Neuronal stem cell (in vitro differentiated cells): ENCODE data around the gene AATF.
A peak's percentile ranks its signal among the peaks of the same experiment; 100 is the strongest.

ENCODE experiments used
- DNase-seq: peaks from one replicate; pipeline ENCODE4 v3.0.0-alpha.2; 2013; ENCODE audit warnings: low spot score
- H2AFZ ChIP-seq: one replicate; pipeline ENCODE4 v1.6.1; 2013; ENCODE audit warnings: mild to moderate bottlenecking, low read length, inconsistent platforms
- H2AK5ac ChIP-seq: 2 replicates; pipeline ENCODE4 v1.6.1; 2013; ENCODE audit warnings: low read depth, mild to moderate bottlenecking, inconsistent platforms, low read length, moderate library complexity, mixed read lengths
- H2BK120ac ChIP-seq: 2 replicates; pipeline ENCODE4 v1.6.1; 2013; ENCODE audit warnings: low read depth, mild to moderate bottlenecking, inconsistent platforms, low read length, moderate library complexity, mixed read lengths
- H2BK12ac ChIP-seq: one replicate; pipeline ENCODE4 v1.6.1; 2013; ENCODE audit warnings: low read length, inconsistent platforms
- H2BK15ac ChIP-seq: 2 replicates; pipeline ENCODE4 v1.6.1; 2013; ENCODE audit warnings: mild to moderate bottlenecking, low read length, inconsistent platforms, mixed read lengths
- H2BK5ac ChIP-seq: one replicate; pipeline ENCODE4 v1.6.1; 2013; ENCODE audit warnings: inconsistent platforms, mild to moderate bottlenecking, low read length, moderate library complexity
- H3K14ac ChIP-seq: one replicate; pipeline ENCODE4 v1.6.1; 2013; ENCODE audit warnings: low read length, inconsistent platforms
- H3K18ac ChIP-seq: 2 replicates; pipeline ENCODE4 v1.6.1; 2013; ENCODE audit warnings: low read length, inconsistent platforms
- H3K23ac ChIP-seq: 2 replicates; pipeline ENCODE4 v1.6.1; 2013; ENCODE audit warnings: low read depth, mild to moderate bottlenecking, mixed read lengths, low read length, inconsistent platforms; ENCODE audit not compliant: poor library complexity
- H3K27ac ChIP-seq: replicated peaks from 3 replicates; pipeline ENCODE4 v1.5.1; 2013; ENCODE audit warnings: low read length, inconsistent platforms
- H3K27me3 ChIP-seq, 3 experiments: 2 replicates each; pipeline ENCODE4 v1.6.1; 2013; ENCODE audit warnings: low read length in 3 of 3, mild to moderate bottlenecking in 2 of 3, inconsistent platforms in 1 of 3, low read depth in 1 of 3, mixed read lengths in 1 of 3, moderate library complexity in 1 of 3; ENCODE audit not compliant: control insufficient read depth in 3 of 3, insufficient read depth in 3 of 3
- H3K36me3 ChIP-seq, 2 donors: replicated peaks in 1 of 2; 2 replicates each; pipeline ENCODE4 v1.6.1; 2013; ENCODE audit warnings: low read length in 2 of 2; ENCODE audit not compliant: control insufficient read depth in 2 of 2, insufficient read depth in 2 of 2
- H3K4ac ChIP-seq: 2 replicates; pipeline ENCODE4 v1.6.1; 2013; ENCODE audit warnings: inconsistent platforms, mild to moderate bottlenecking, low read length, moderate library complexity
- H3K4me1 ChIP-seq, 2 donors: 1 replicate in 1 of 2; 2 replicates in 1 of 2; pipeline ENCODE4 v1.6.1; 2013; ENCODE audit warnings: low read length in 2 of 2, low read depth in 1 of 2; ENCODE audit not compliant: control insufficient read depth in 2 of 2, insufficient read depth in 1 of 2
- H3K4me2 ChIP-seq: one replicate; pipeline ENCODE4 v1.6.1; 2013; ENCODE audit warnings: mild to moderate bottlenecking, low read length, inconsistent platforms; ENCODE audit not compliant: insufficient read depth, poor library complexity, severe bottlenecking
- H3K4me3 ChIP-seq, 2 donors: 2 replicates each; pipeline ENCODE4 v1.5.1; 2013; ENCODE audit warnings: low read length in 2 of 2, mild to moderate bottlenecking in 2 of 2, inconsistent platforms in 1 of 2, moderate library complexity in 1 of 2
- H3K79me1 ChIP-seq: one replicate; pipeline ENCODE4 v1.6.1; 2013; ENCODE audit warnings: low read depth, mild to moderate bottlenecking, inconsistent platforms, low read length, moderate library complexity
- H3K9ac ChIP-seq: one replicate; pipeline ENCODE4 v1.6.1; 2013; ENCODE audit warnings: mild to moderate bottlenecking, low read depth, low read length, inconsistent platforms; ENCODE audit not compliant: poor library complexity
- H3K9me3 ChIP-seq, 2 donors: replicated peaks in 1 of 2; 2 replicates each; pipeline versions ENCODE3 to v1.6.1; 2013; ENCODE audit warnings: low read length in 2 of 2, mild to moderate bottlenecking in 2 of 2, inconsistent platforms in 1 of 2, low read depth in 1 of 2, mixed read lengths in 1 of 2, moderate library complexity in 1 of 2; ENCODE audit not compliant: control insufficient read depth in 2 of 2, insufficient read depth in 1 of 2
- H4K8ac ChIP-seq: one replicate; pipeline ENCODE4 v1.6.1; 2013; ENCODE audit warnings: low read depth, mild to moderate bottlenecking, inconsistent platforms, low read length, moderate library complexity
- H4K91ac ChIP-seq: one replicate; pipeline ENCODE4 v1.6.1; 2013; ENCODE audit warnings: low read length, low read depth, mild to moderate bottlenecking, inconsistent platforms; ENCODE audit not compliant: poor library complexity
- WGBS, 2 donors: extraction: QIAGEN DNeasy Blood & Tissue Kit; methylation state at CpG; one replicate each; pipeline ENCODE4 v1.1.7; 2013; ENCODE audit warnings: missing lambda C conversion rate in 2 of 2, mixed read lengths in 1 of 2; ENCODE audit not compliant: insufficient read length in 2 of 2, insufficient replicate concordance in 1 of 2; ENCODE audit errors: extremely low coverage in 2 of 2; 5-methylcytosine and 5-hydroxymethylcytosine counted together

Gene AATF

GRCh38 chr17:36921095-36921851 is 27.5 kb upstream of the AATF start:
- Histone ChIP-seq H4K8ac (no peak overlapping the region), H3K9ac (no peak overlapping the region), H3K4me1 (peaks cover 11 to 35% of the 10 kb centered on the region in 2 donors), H3K4ac (no peak overlapping the region), H2AFZ (peak overlapping the region; percentile 40), H3K79me1 (no peaks in the 10 kb centered on the region), H3K27me3 (peaks cover 0 to 73% (median 0%) of the 10 kb centered on the region in 3 experiments), H3K4me3 (no peak overlapping the region), H3K36me3 (no peaks in the 10 kb centered on the region), H2AK5ac (peak overlapping the region; percentile 2), H3K9me3 (peaks cover 0 to 2% of the 10 kb centered on the region in 2 donors), H2BK120ac (no peak overlapping the region), H2BK5ac (peak overlapping the region; percentile 45), H2BK15ac (peak overlapping the region; percentile 10), H3K4me2 (peak overlapping the region; percentile 43), H3K23ac (no peak overlapping the region), H3K18ac (peak overlapping the region; percentile 88), H3K14ac (no peak overlapping the region), H4K91ac (no peak overlapping the region), H2BK12ac (no peak overlapping the region), H3K27ac (peak overlapping the region; percentile 91)
- WGBS, 2 donors, result no CpG with 5 or more reads among the region's 7 CpGs
- DNase-seq, result no peak

- Histone ChIP-seq H3K4me1 (peaks cover 11 to 35% of the 10 kb centered on the region in 2 donors), H3K9me3 (no peaks in the 10 kb centered on the region), H3K79me1 (no peaks in the 10 kb centered on the region), H2AFZ (no peak overlapping the region), H3K36me3 (no peaks in the 10 kb centered on the region), H3K4me3 (no peak overlapping the region), H2BK15ac (no peak overlapping the region), H2BK12ac (no peak overlapping the region), H3K18ac (no peak overlapping the region), H3K14ac (no peak overlapping the region), H3K4me2 (no peak overlapping the region), H3K4ac (no peak overlapping the region), H3K9ac (no peak overlapping the region), H2AK5ac (no peak overlapping the region), H2BK120ac (peak overlapping the region; percentile 25), H3K27me3 (peaks cover 0 to 78% (median 0%) of the 10 kb centered on the region in 3 experiments), H4K8ac (no peak overlapping the region), H2BK5ac (no peak overlapping the region), H3K23ac (no peak overlapping the region), H4K91ac (no peak overlapping the region), H3K27ac (no peak overlapping the region)
- DNase-seq, result no peak
Observed at GRCh38 chr17:36922175-36922574, 26.6 kb upstream of the AATF start.

- Histone ChIP-seq H2BK5ac (no peak overlapping the region), H2BK12ac (peak overlapping the region; percentile 76), H4K91ac (no peak overlapping the region), H3K9ac (no peak overlapping the region), H4K8ac (no peak overlapping the region), H3K36me3 (no peaks in the 10 kb centered on the region), H3K27me3 (peaks cover 0 to 89% (median 14%) of the 10 kb centered on the region in 3 experiments), H3K4ac (no peak overlapping the region), H2BK15ac (peak overlapping the region; percentile 23), H3K4me2 (no peak overlapping the region), H2BK120ac (no peak overlapping the region), H3K79me1 (no peaks in the 10 kb centered on the region), H2AK5ac (no peak overlapping the region), H3K27ac (no peak overlapping the region), H3K4me3 (no peak overlapping the region), H3K9me3 (no peaks in the 10 kb centered on the region), H3K4me1 (peaks cover 14 to 36% of the 10 kb centered on the region in 2 donors), H3K14ac (no peak overlapping the region), H3K18ac (no peak overlapping the region), H2AFZ (no peak overlapping the region), H3K23ac (no peak overlapping the region)
- WGBS, 2 donors, result no CpG with 5 or more reads among the region's 5 CpGs
- DNase-seq, result no peak
Observed at GRCh38 chr17:36923814-36924221, 24.9 kb upstream of the AATF start.

- Histone ChIP-seq H4K91ac (no peak overlapping the region), H3K4ac (no peak overlapping the region), H2BK120ac (no peak overlapping the region), H3K36me3 (no peaks in the 10 kb centered on the region), H3K4me3 (no peak overlapping the region), H3K27ac (no peak overlapping the region), H3K9me3 (no peaks in the 10 kb centered on the region), H3K14ac (no peak overlapping the region), H3K27me3 (peaks cover 13 to 91% (median 39%) of the 10 kb centered on the region in 3 experiments), H2BK5ac (no peak overlapping the region), H2AK5ac (no peak overlapping the region), H3K23ac (no peak overlapping the region), H3K9ac (no peak overlapping the region), H2BK15ac (no peak overlapping the region), H3K4me2 (no peak overlapping the region), H3K79me1 (no peaks in the 10 kb centered on the region), H3K18ac (no peak overlapping the region), H2AFZ (no peak overlapping the region), H4K8ac (no peak overlapping the region), H2BK12ac (no peak overlapping the region), H3K4me1 (peaks cover 6 to 15% of the 10 kb centered on the region in 2 donors)
- WGBS, 2 donors, result no CpG with 5 or more reads among the region's 3 CpGs
- DNase-seq, result no peak
Observed at GRCh38 chr17:36926226-36926625, 22.5 kb upstream of the AATF start.
